ENCODE data around the gene TRPC4.

DNA sequence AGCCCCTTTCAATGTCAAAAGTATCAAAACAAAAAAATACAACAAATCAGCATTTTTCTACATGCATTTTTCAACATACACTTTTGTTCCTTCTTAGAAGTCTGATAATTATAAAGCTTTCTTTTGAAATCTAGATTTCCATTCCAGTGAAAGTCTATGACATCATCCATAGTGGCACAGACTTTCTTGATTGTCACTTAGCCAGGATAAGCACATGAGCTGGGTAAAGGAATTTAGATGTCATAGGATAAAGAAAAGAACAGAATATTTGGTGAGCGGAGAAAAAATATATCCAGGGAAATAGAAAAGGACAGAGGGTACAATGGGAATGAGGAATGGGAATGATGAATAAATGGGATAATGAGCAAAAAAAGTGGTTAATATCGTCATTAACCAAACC lies 15.1 kb upstream of the TRPC4 start:
- TF ChIP-seq, protein P1, sequence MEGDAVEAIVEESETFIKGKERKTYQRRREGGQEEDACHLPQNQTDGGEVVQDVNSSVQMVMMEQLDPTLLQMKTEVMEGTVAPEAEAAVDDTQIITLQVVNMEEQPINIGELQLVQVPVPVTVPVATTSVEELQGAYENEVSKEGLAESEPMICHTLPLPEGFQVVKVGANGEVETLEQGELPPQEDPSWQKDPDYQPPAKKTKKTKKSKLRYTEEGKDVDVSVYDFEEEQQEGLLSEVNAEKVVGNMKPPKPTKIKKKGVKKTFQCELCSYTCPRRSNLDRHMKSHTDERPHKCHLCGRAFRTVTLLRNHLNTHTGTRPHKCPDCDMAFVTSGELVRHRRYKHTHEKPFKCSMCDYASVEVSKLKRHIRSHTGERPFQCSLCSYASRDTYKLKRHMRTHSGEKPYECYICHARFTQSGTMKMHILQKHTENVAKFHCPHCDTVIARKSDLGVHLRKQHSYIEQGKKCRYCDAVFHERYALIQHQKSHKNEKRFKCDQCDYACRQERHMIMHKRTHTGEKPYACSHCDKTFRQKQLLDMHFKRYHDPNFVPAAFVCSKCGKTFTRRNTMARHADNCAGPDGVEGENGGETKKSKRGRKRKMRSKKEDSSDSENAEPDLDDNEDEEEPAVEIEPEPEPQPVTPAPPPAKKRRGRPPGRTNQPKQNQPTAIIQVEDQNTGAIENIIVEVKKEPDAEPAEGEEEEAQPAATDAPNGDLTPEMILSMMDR (IDR thresholded peaks at IDR 0.05; ENCODE audit: extremely low read depth in 1 of 2, insufficient read depth in 1 of 2, low read depth in 1 of 2, low read length in 2 of 2) = no peak
- TF ChIP-seq EZH2 (IDR thresholded peaks at IDR 0.05; ENCODE audit: borderline replicate concordance, low read depth, low read length, severe bottlenecking) = no peak
- TF ChIP-seq POLR2A (IDR thresholded peaks at IDR 0.05; ENCODE audit: low read depth, low read length) = no peak
- no peak for TF ChIP-seq JUN (IDR thresholded peaks at IDR 0.05; ENCODE audit: borderline replicate concordance, insufficient read depth, insufficient read length, low read depth)
- TF ChIP-seq POLR2AphosphoS5 (IDR thresholded peaks at IDR 0.05; ENCODE audit: insufficient read depth, low read depth, low read length) = no peak
- no peak for TF ChIP-seq GATA2 (IDR thresholded peaks at IDR 0.05; ENCODE audit: insufficient read depth, insufficient read length, low read depth, low read length)
- TF ChIP-seq MYC (IDR thresholded peaks at IDR 0.05; ENCODE audit: low read depth, low read length) = no peak
- TF ChIP-seq, protein P2, sequence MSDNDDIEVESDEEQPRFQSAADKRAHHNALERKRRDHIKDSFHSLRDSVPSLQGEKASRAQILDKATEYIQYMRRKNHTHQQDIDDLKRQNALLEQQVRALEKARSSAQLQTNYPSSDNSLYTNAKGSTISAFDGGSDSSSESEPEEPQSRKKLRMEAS (IDR thresholded peaks at IDR 0.05; ENCODE audit: insufficient read depth, insufficient read length) = no peak

Measured in endothelial cell of umbilical vein (primary cell).